Medulla oblongata (tissue), 1 donor: ENCODE data around the gene SPRYD3.
A peak's percentile ranks its signal among the peaks of the same experiment; 100 is the strongest.

Experiments
- DNase-seq: peaks from one replicate; pipeline ENCODE4 v3.0.0-alpha.2; 2015; ENCODE audit errors: extremely low spot score

SPRYD3 gene

GRCh38 chr12:53078425-53079225 lies 565 bp downstream of the SPRYD3 start:
- peak; percentile 33 for DNase-seq

GRCh38 chr12:53077030-53077429 lies 2.2 kb downstream of the SPRYD3 start:
- no peak for DNase-seq

- no peak for DNase-seq
These were observed 2.7 kb downstream of the SPRYD3 start for GRCh38 chr12:53076461-53076860.

GRCh38 chr12:53074999-53075370 lies 4.2 kb downstream of the SPRYD3 start:
- DNase-seq: no peak

DNA sequence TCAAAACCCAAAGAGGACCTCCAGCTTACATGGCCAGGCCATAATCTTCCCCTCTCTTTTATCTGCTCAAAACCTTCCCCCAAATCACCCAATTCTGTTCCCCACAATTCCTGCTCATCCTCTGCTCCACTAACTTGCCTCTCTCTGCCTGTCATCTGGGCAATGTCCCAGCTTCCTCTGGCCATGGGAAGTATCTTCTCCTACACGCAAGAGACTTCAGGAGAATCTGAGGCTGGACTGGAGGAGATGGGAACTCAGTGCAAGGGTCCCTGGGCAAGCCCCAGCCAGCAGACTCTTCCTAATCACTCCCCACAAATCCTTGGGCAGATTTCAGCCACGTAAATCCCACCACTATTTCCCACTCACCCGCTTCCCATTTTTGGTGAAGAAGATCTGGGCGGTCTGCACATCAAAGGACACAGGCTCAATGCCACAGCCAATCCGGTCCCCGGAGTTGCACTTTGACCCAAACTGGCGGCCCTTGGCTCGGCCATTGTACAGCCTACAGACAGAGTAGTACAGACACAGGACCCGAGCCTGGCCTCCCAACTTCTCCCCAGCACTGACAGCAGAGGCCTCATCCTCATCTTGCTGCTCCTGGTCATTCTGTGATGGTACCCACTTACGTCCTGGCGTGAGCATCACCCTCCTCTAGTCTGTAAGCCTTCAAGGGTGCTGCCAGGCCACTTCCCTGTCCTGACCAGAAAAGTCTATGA lies 4.7 kb downstream of the SPRYD3 start:
- no peak for DNase-seq

DNA sequence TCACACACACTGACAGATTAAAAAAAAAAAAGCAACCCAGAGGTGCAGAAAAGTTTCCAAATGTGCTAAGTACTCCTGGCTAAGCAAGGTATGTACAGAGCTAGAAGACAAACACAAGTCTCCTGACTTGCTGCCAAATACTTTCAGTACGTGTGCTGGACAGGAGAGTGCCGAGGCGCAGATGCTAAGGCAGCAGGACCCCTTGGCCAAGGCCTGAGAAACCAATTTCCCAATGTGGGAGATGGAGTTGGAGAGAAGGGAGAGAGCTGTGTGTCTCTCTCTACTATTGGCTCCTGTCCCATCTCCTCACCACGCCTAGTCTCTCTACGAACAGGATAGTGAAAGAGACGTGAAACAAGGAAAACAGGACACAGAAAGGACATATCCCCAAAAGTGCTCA lies 5.3 kb downstream of the SPRYD3 start:
- DNase-seq: no peak

GRCh38 chr12:53071591-53072551 lies 7.3 kb downstream of the SPRYD3 start:
- DNase-seq: no peak

DNA sequence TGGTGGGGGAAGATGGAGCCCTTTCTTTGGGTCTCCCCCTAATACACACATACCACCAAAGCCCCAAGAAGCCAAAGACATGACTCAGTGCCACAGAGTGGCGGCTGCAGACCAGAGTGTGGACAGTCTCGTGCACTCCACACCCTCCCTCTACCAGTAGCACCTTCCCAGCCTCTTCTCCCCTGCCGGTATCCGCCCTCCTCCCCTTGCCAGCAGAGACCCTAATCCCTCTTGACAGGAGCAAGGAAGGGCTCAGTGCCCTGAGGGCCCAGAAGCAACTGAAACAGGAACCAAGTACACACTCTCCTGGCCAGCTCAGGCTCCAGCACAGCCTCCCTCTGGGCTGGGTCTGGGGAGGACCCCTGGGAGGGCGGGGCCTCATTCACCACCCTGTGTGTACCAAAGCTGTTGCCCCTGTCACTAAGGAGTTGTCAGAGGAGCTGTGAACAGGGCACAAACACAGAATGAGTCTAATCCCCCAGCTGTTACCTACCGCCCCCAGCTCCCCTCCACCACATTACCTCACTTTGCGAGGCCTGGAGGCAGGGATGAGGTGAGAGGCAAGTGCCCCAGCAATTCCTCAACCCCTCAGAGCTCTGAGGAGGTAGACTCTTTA lies 8.2 kb downstream of the SPRYD3 start:
- DNase-seq: no peak

- DNase-seq: no peak
These were observed 9.4 kb downstream of the SPRYD3 start for GRCh38 chr12:53069621-53070410.

DNA sequence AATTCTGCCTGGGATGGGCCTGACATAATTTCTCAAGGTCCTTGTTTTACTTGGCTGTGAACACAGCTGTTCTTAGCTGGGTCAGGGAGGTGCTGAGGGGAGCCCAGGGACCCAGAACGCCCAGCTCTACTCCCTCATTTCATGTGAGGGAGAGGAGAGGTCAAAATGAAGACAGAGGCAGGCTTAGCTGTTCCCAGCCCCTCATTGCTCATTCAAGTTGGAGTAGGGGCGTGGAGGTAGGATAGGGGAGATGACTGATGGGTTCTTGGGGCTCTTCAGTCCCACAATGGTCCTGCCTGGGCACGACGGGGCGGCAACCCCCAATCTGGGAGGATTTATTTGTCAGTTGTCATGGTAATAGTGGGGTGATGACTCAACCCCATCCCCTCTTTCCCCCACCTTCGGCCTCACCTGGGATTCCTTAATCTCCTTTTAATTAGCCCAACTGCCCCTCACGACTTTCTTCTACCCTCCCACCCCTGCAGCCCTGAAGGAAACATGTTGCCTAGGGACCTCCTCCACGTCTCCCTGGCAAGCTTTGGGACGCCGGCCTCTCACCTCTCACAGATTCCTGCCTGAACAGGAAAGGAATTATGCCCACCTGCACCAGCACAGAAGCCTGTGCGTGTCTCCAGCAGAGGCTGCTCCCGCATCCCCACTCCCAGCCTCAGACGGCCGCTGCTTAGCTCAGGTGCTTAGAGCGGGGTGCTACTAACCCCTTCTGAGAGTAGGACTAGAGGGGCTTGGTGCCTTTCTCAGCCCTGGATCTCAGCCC lies 10.2 kb downstream of the SPRYD3 start:
- no peak for DNase-seq

- no peak for DNase-seq
These were observed 11.0 kb downstream of the SPRYD3 start for GRCh38 chr12:53067993-53068770.

DNA sequence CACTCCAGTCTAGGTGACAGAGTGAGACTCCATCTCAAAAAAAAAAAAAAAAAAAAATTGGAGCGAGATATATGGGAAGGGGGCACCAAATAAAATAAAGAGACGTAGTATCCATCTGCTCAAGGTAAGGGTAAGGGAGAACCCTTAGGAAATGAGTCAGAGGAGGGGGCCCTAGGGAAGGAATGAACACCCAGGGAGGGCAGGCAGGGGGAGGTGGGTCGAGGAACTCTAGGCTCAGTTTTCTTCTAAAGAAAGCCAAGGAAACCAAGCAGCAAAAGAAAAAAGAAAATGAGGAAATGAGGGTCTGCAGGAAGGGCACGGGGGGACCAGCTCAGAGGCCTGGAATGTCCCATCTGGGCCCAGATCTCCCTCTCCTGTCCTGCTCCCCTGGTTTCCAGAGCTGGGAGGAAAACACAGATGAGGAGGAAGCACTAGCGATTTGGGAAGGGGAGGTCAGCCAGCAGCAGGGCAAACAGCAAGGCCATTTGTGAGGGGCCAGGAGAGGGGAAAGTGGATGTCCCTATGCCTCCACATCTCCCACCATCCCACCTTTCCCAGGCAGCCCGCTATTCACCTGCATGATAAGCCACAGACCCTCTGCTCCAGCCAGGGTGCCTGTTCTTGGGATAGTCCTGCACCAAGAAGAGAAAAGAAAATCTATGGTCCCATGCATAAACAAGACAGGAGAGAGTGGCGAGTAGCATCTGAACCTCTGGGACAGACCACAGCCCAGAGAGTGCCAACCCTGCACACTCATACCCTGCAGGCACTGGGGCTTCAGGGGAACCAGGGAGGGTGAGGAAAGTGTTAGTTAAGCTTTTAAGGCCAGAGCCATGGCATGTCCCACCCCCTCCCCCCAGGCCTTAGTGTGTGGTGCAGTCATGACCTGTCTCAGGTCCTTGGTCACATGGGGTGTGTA lies 11.9 kb downstream of the SPRYD3 start:
- no peak for DNase-seq

GRCh38 chr12:53065975-53066931 lies 12.9 kb downstream of the SPRYD3 start:
- DNase-seq: peak; percentile 81

DNA sequence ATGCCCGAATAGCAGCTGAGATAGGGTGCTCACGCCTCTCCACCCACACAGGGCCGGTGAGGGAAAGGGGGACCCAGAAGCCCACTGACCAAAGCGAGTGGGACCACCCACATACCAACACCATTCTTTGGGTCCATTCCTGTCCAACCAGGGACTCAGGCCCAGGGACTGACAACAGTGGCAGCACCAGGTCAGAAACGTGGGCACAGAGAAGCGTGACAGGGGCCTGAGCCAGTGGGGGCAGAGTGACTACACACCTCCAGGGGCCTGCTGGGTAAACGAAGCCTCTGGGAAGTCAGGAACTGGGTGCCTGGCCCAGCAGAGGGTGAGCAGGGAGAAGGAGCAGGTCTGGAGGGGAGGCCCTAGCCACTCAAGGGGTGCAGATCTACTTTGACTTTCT lies 13.7 kb downstream of the SPRYD3 start:
- no peak for DNase-seq

- DNase-seq: no peak
These were observed 14.4 kb downstream of the SPRYD3 start for GRCh38 chr12:53064613-53065436.
